Measurements from ENCODE around the gene PIP5KL1. TPM values are rescaled to one million over a fixed set of nuclear protein-coding genes. Genes with fewer than 3 reads are reported as not detected.
"Not testable (repeated sequence)": the region's sequence is repeated elsewhere in the genome, so short reads cannot be mapped to it uniquely, and the experiment has no call there.

The PIP5KL1 gene
- total RNA-seq, 1 experiment from 2014 or later = 16.8 TPM

GRCh38 chr9:127883959-127884358, 46.6 kb downstream of the PIP5KL1 start (continued):
- TF ChIP-seq STAT6 (CRISPR knock-in tag; conservative IDR thresholded peaks at IDR 0.05; ENCODE audit: low read depth) (no peak), NFATC4 (CRISPR knock-in tag; IDR thresholded peaks at IDR 0.05) (no peak), GABPB1 (CRISPR knock-in tag; IDR thresholded peaks at IDR 0.05) (no peak), ETV6 (CRISPR knock-in tag; IDR thresholded peaks at IDR 0.05) (no peak), AR (CRISPR knock-in tag; IDR thresholded peaks at IDR 0.05) (no peak)

GRCh38 chr9:127881715-127882114, 48.9 kb downstream of the PIP5KL1 start:
- ATAC-seq; H3K27me3 Mint-ChIP-seq (ENCODE audit: low read depth); H3K9me3 Mint-ChIP-seq; DNase-seq (ENCODE audit: low spot score); H3K27ac Mint-ChIP-seq; H3K4me3 Mint-ChIP-seq; POLR2A ChIA-PET: not testable (repeated sequence)
- peaks cover 11% of the 10 kb centered on the region for H3K36me3 Mint-ChIP-seq
- CTCF ChIA-PET = interaction anchor here (1.0 to 3.6 kb wide), 3 partner anchors 13 to 57 kb away, joined by 3 to 32 read pairs (median 13); no protein-coding TSS in a partner anchor
- peaks cover 24% of the 10 kb centered on the region for H3K4me1 Mint-ChIP-seq

- Mint-ChIP-seq H3K36me3 (peaks cover 5% of the 10 kb centered on the region; the same call in 1 of the 2 replicates), H3K4me3 (no peak overlapping the region), H3K27me3 (ENCODE audit: low read depth) (no peaks in the 10 kb centered on the region), H3K4me1 (peaks cover 17% of the 10 kb centered on the region), H3K27ac (no peak overlapping the region), H3K9me3 (no peaks in the 10 kb centered on the region)
- ChIA-PET POLR2A (no interaction called here), CTCF (interaction anchor here (3.6 kb wide), 1 partner anchor 11 kb away, joined by 32 read pairs; no protein-coding TSS in a partner anchor)
- no peak for TF ChIP-seq ETV6 (CRISPR knock-in tag; IDR thresholded peaks at IDR 0.05)
- no peak for TF ChIP-seq ZSCAN18 (CRISPR knock-in tag; IDR thresholded peaks at IDR 0.05)
- TF ChIP-seq ZNF281 (CRISPR knock-in tag; IDR thresholded peaks at IDR 0.05) = no peak
- no peak for TF ChIP-seq ELF4 (CRISPR knock-in tag; IDR thresholded peaks at IDR 0.05; ENCODE audit: low read depth)
- no peak for TF ChIP-seq ZNF425 (CRISPR knock-in tag; conservative IDR thresholded peaks at IDR 0.05)
- no peak for TF ChIP-seq ZNF219 (CRISPR knock-in tag; IDR thresholded peaks at IDR 0.05; ENCODE audit: borderline replicate concordance)
- TF ChIP-seq PRRX2 (CRISPR knock-in tag; IDR thresholded peaks at IDR 0.05) = no peak
- TF ChIP-seq MLX (CRISPR knock-in tag; IDR thresholded peaks at IDR 0.05) = no peak
- no peak for TF ChIP-seq ZNF232 (CRISPR knock-in tag; IDR thresholded peaks at IDR 0.05)
- no peak for TF ChIP-seq E2F1 (CRISPR knock-in tag; IDR thresholded peaks at IDR 0.05)
- TF ChIP-seq NFE2L1 (CRISPR knock-in tag; IDR thresholded peaks at IDR 0.05) = no peak
- DNase-seq (ENCODE audit: low spot score) (no peak), ATAC-seq (no peak)
Observed at GRCh38 chr9:127880143-127880542, 50.4 kb downstream of the PIP5KL1 start.
